ENCODE data around the gene AVPI1. TPM values are rescaled to one million over a fixed set of nuclear protein-coding genes. Genes with fewer than 3 reads are reported as not detected.

Gene AVPI1
- total RNA-seq, 1 experiment from 2014 or later, result 6.5 TPM

DNA sequence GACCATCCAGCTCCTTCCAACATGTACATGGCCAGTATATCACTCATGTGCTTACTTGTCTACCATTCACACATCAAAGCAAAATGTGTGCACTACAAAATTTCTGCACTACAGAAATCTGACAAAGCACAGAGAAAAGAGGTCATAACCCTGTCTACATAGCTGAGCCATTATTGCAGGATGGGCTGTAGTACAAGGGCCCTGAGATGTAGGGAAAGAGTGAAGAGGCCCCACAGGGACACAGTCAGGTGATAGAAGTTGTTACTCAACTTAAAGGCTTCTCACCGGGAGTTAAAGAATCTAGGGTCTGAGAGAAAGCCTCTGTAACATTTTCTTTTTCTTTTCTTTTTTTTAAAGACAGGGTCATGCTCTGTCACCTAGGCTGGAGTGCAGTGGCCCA is 17.5 kb downstream of the AVPI1 start:
- no peak overlapping the region for H2BK12ac ChIP-seq (ENCODE audit: insufficient read length, low read depth, low read length)
- H3K4me3 Mint-ChIP-seq, result no peak overlapping the region
- no peaks in the 10 kb centered on the region for H3K79me2 ChIP-seq (ENCODE audit: insufficient read depth, low read length)
- no peak for DNase-seq
- no peak overlapping the region for H4K91ac ChIP-seq (ENCODE audit: insufficient read length, low read depth, low read length)
- H3K36me3 Mint-ChIP-seq (ENCODE audit: insufficient read depth in 1 of 3, low read depth in 3 of 3), result peaks cover 26 to 78% (median 62%) of the 10 kb centered on the region in 3 experiments
- no peak overlapping the region for H4K5ac ChIP-seq (ENCODE audit: insufficient read length, low read depth, low read length)
- H3K23ac ChIP-seq (ENCODE audit: insufficient read length, low read depth, low read length), result no peak overlapping the region
- no peak overlapping the region for H2AK5ac ChIP-seq (ENCODE audit: insufficient read length, low read length)
- no peaks in the 10 kb centered on the region for H3K79me1 ChIP-seq (ENCODE audit: insufficient read depth, low read depth, low read length, poor library complexity, severe bottlenecking)
- H3K4ac ChIP-seq (ENCODE audit: low read depth, low read length), result no peak overlapping the region
- no peak overlapping the region for H3K9ac ChIP-seq (ENCODE audit: extremely low read depth, insufficient read length, low read length)
- H3T11ph ChIP-seq (ENCODE audit: low read length), result no peak overlapping the region
- H3K27me3 ChIP-seq (ENCODE audit: insufficient read depth, low read length), result no peaks in the 10 kb centered on the region
- no peaks in the 10 kb centered on the region for H3K9me3 ChIP-seq (ENCODE audit: control insufficient read depth, low read depth, low read length)
- no peak overlapping the region for H3K27ac ChIP-seq (ENCODE audit: insufficient read length, low read depth, low read length)
- WGBS (ENCODE audit: extremely low coverage, insufficient read length, low lambda C conversion rate), result no CpG with 5 or more reads among the region's 1 CpG
- H4K8ac ChIP-seq (replicated peaks; ENCODE audit: insufficient read length, low read depth, low read length), result no peak overlapping the region
- H3K27me3 Mint-ChIP-seq (ENCODE audit: low read depth), result no peaks in the 10 kb centered on the region
- no peaks in the 10 kb centered on the region for H3K23me2 ChIP-seq (ENCODE audit: insufficient read length, low read depth, low read length, poor library complexity, severe bottlenecking)
- no peak overlapping the region for H2BK5ac ChIP-seq (ENCODE audit: insufficient read length, low read length)
- no peak overlapping the region for H2AFZ ChIP-seq (ENCODE audit: low read length)
- no peaks in the 10 kb centered on the region for H4K20me1 ChIP-seq (ENCODE audit: control insufficient read depth, insufficient read depth, insufficient read length)
- H3K18ac ChIP-seq (ENCODE audit: insufficient read length, low read depth, low read length), result no peak overlapping the region
- no peaks in the 10 kb centered on the region for H3K4me1 Mint-ChIP-seq
- no peak overlapping the region for H3K56ac ChIP-seq (ENCODE audit: insufficient read length, low read depth, low read length)
- no peak overlapping the region for H2BK20ac ChIP-seq (ENCODE audit: low read depth, low read length, poor library complexity, severe bottlenecking)
- H3K4me2 ChIP-seq (ENCODE audit: insufficient read depth, insufficient read length, low read length), result no peak overlapping the region
- no peak overlapping the region for H3K14ac ChIP-seq (ENCODE audit: insufficient read depth, low read length)
- no peaks in the 10 kb centered on the region for H3K4me1 ChIP-seq (ENCODE audit: insufficient read depth, low read length)
- no peak overlapping the region for H2BK15ac ChIP-seq (ENCODE audit: low read depth, low read length)
- TF ChIP-seq, protein P1, sequence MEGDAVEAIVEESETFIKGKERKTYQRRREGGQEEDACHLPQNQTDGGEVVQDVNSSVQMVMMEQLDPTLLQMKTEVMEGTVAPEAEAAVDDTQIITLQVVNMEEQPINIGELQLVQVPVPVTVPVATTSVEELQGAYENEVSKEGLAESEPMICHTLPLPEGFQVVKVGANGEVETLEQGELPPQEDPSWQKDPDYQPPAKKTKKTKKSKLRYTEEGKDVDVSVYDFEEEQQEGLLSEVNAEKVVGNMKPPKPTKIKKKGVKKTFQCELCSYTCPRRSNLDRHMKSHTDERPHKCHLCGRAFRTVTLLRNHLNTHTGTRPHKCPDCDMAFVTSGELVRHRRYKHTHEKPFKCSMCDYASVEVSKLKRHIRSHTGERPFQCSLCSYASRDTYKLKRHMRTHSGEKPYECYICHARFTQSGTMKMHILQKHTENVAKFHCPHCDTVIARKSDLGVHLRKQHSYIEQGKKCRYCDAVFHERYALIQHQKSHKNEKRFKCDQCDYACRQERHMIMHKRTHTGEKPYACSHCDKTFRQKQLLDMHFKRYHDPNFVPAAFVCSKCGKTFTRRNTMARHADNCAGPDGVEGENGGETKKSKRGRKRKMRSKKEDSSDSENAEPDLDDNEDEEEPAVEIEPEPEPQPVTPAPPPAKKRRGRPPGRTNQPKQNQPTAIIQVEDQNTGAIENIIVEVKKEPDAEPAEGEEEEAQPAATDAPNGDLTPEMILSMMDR (conservative IDR thresholded peaks at IDR 0.05), result no peak
- H2BK120ac ChIP-seq (ENCODE audit: low read depth, low read length, poor library complexity, severe bottlenecking), result no peak overlapping the region
- no peaks in the 10 kb centered on the region for H3K9me3 Mint-ChIP-seq
- H3K27ac Mint-ChIP-seq, result no peak overlapping the region

Measured in H9 (cell line).